ENCODE data around the gene PCDHB11.
"Not testable (repeated sequence)": the region's sequence is repeated elsewhere in the genome, so short reads cannot be mapped to it uniquely, and the experiment has no call there.

Gene PCDHB11

GRCh38 chr5:141245250-141245717 is 45.9 kb downstream of the PCDHB11 start, which contains the start of gene PCDHB15:
PCDHB15 (plus strand) TSS chr5:141245395; CDS start chr5:141245579, 184 bp downstream.
- H3K4me3 ChIP-seq (ENCODE audit: low read depth, low read length) = no peak within 1 kb of the TSS
- DNase-seq (ENCODE audit: low read depth) = no peak
- no peak for TF ChIP-seq CTCF (IDR thresholded peaks at IDR 0.05; ENCODE audit: insufficient read depth, low read depth, low read length, missing control alignments)

- not testable (repeated sequence) for H3K4me3 ChIP-seq (ENCODE audit: low read depth, low read length); DNase-seq (ENCODE audit: low read depth)
Measured at GRCh38 chr5:141246971-141247370, 47.5 kb downstream of the PCDHB11 start.

GRCh38 chr5:141247434-141247833 is 48.0 kb downstream of the PCDHB11 start:
- DNase-seq (ENCODE audit: low read depth) = not testable (repeated sequence)

GRCh38 chr5:141250576-141250975 is 51.1 kb downstream of the PCDHB11 start:
- no peak for DNase-seq (ENCODE audit: low read depth)
- H3K4me3 ChIP-seq (ENCODE audit: low read depth, low read length) = no peak overlapping the region
- no peak for TF ChIP-seq CTCF (IDR thresholded peaks at IDR 0.05; ENCODE audit: insufficient read depth, low read depth, low read length, missing control alignments)

More at GRCh38 chr5:141247434-141247833, 48.0 kb downstream of the PCDHB11 start:
- not testable (repeated sequence) for H3K4me3 ChIP-seq (ENCODE audit: low read depth, low read length)
